ENCODE measurements around the gene GAS7.

Gene GAS7

GRCh38 chr17:9886141-9886930, 312.1 kb downstream of the GAS7 start:
- no peaks in the 10 kb centered on the region for H3K27me3 ChIP-seq (ENCODE audit: insufficient read depth, low read depth)
- no peak overlapping the region for H3K4me3 ChIP-seq (IDR thresholded peaks at IDR 0.05; ENCODE audit: insufficient read depth, low read depth, low read length)
- no peak overlapping the region for H2AFZ ChIP-seq (ENCODE audit: low read depth)
- H4K20me1 ChIP-seq (ENCODE audit: insufficient read depth) = no peaks in the 10 kb centered on the region
- no peak overlapping the region for H3K4me2 ChIP-seq
- H3K27ac ChIP-seq = no peak overlapping the region
- no peak for TF ChIP-seq CTCF (conservative IDR thresholded peaks at IDR 0.05; ENCODE audit: low read depth, low read length)
- H3K79me2 ChIP-seq (ENCODE audit: insufficient read depth, low read depth) = no peaks in the 10 kb centered on the region
- H3K4me1 ChIP-seq (ENCODE audit: low read depth, poor library complexity, severe bottlenecking) = no peaks in the 10 kb centered on the region
- no peak overlapping the region for H3K9ac ChIP-seq
- no peaks in the 10 kb centered on the region for H3K36me3 ChIP-seq (ENCODE audit: insufficient read depth)

- H3K79me2 ChIP-seq (ENCODE audit: insufficient read depth, low read depth) = no peaks in the 10 kb centered on the region
- H3K27me3 ChIP-seq (ENCODE audit: insufficient read depth, low read depth) = no peaks in the 10 kb centered on the region
- H3K4me2 ChIP-seq = no peak overlapping the region
- TF ChIP-seq CTCF (conservative IDR thresholded peaks at IDR 0.05; ENCODE audit: low read depth, low read length) = no peak
- H3K4me1 ChIP-seq (ENCODE audit: low read depth, poor library complexity, severe bottlenecking) = no peaks in the 10 kb centered on the region
- H4K20me1 ChIP-seq (ENCODE audit: insufficient read depth) = no peaks in the 10 kb centered on the region
- no peaks in the 10 kb centered on the region for H3K36me3 ChIP-seq (ENCODE audit: insufficient read depth)
- H3K27ac ChIP-seq = no peak overlapping the region
- H3K9ac ChIP-seq = no peak overlapping the region
- no peak overlapping the region for H3K4me3 ChIP-seq (IDR thresholded peaks at IDR 0.05; ENCODE audit: insufficient read depth, low read depth, low read length)
- H2AFZ ChIP-seq (ENCODE audit: low read depth) = no peak overlapping the region
These were observed 315.0 kb downstream of the GAS7 start for GRCh38 chr17:9883451-9883850.

GRCh38 chr17:9880582-9880999, 317.8 kb downstream of the GAS7 start:
- Histone ChIP-seq H3K79me2 (ENCODE audit: insufficient read depth, low read depth) (no peaks in the 10 kb centered on the region), H3K27ac (no peak overlapping the region), H2AFZ (ENCODE audit: low read depth) (no peak overlapping the region), H3K27me3 (ENCODE audit: insufficient read depth, low read depth) (no peaks in the 10 kb centered on the region), H4K20me1 (ENCODE audit: insufficient read depth) (no peaks in the 10 kb centered on the region), H3K4me2 (no peak overlapping the region), H3K36me3 (ENCODE audit: insufficient read depth) (no peaks in the 10 kb centered on the region), H3K9ac (no peak overlapping the region), H3K4me1 (ENCODE audit: low read depth, poor library complexity, severe bottlenecking) (no peaks in the 10 kb centered on the region), H3K4me3 (IDR thresholded peaks at IDR 0.05; ENCODE audit: insufficient read depth, low read depth, low read length) (no peak overlapping the region)
- TF ChIP-seq CTCF (conservative IDR thresholded peaks at IDR 0.05; ENCODE audit: low read depth, low read length) = no peak

GRCh38 chr17:9878786-9879525, 319.4 kb downstream of the GAS7 start:
- Histone ChIP-seq H3K27ac (no peak overlapping the region), H3K79me2 (ENCODE audit: insufficient read depth, low read depth) (no peaks in the 10 kb centered on the region), H4K20me1 (ENCODE audit: insufficient read depth) (no peaks in the 10 kb centered on the region), H3K4me3 (IDR thresholded peaks at IDR 0.05; ENCODE audit: insufficient read depth, low read depth, low read length) (no peak overlapping the region), H3K4me2 (no peak overlapping the region), H2AFZ (ENCODE audit: low read depth) (no peak overlapping the region), H3K9ac (no peak overlapping the region), H3K36me3 (ENCODE audit: insufficient read depth) (no peaks in the 10 kb centered on the region), H3K4me1 (ENCODE audit: low read depth, poor library complexity, severe bottlenecking) (no peaks in the 10 kb centered on the region), H3K27me3 (ENCODE audit: insufficient read depth, low read depth) (no peaks in the 10 kb centered on the region)
- no peak for TF ChIP-seq CTCF (conservative IDR thresholded peaks at IDR 0.05; ENCODE audit: low read depth, low read length)

Measured in KMS-11 (cell line).